GM23338 (cell line): Measurements from ENCODE around the gene TNFRSF8. TPM values are rescaled to one million over a fixed set of nuclear protein-coding genes. Genes with fewer than 3 reads are reported as not detected.
A peak's percentile ranks its signal among the peaks of the same experiment; 100 is the strongest.

Experiments used
- ATAC-seq: fragments of 200-7000 bp; cut with Tn5 transposase; 3 replicates; pipeline ENCODE4 v1.9.1; 2020
- DNase-seq: peaks from one replicate; pipeline ENCODE4 v3.0.0-alpha.2; 2015; ENCODE audit warnings: low spot score
- H2AFZ ChIP-seq: fragments of 200-600 bp; sonication (generic); 2 replicates; pipeline ENCODE4 v1.8.0; 2016; ENCODE audit warnings: antibody characterized with exemption, mild to moderate bottlenecking, moderate library complexity
- H3F3A ChIP-seq: fragments of 200-600 bp; sonication (generic); replicated peaks from 2 replicates; pipeline ENCODE4 v1.8.0; 2017; ENCODE audit warnings: antibody characterized with exemption, mixed run types, low read depth
- H3K27ac ChIP-seq: fragments of 200-600 bp; sonication (generic); 2 replicates; pipeline ENCODE4 v1.6.1; 2016; ENCODE audit warnings: low read depth
- H3K27me3 ChIP-seq: fragments of 200-600 bp; sonication (generic); 2 replicates; pipeline ENCODE4 v1.8.0; 2016; ENCODE audit warnings: mild to moderate bottlenecking, mixed run types, moderate library complexity; ENCODE audit not compliant: insufficient read depth
- H3K36me3 ChIP-seq: fragments of 200-600 bp; sonication (generic); 2 replicates; pipeline ENCODE4 v1.8.0; 2016; ENCODE audit warnings: mild to moderate bottlenecking; ENCODE audit not compliant: insufficient read depth
- H3K4me1 ChIP-seq: fragments of 200-600 bp; sonication (generic); 2 replicates; pipeline ENCODE4 v1.8.0; 2016; ENCODE audit warnings: mild to moderate bottlenecking, moderate library complexity; ENCODE audit not compliant: insufficient read depth
- H3K4me2 ChIP-seq: fragments of 200-600 bp; sonication (generic); 2 replicates; pipeline ENCODE4 v1.7.1; 2017; ENCODE audit warnings: mixed run types
- H3K4me3 ChIP-seq: fragments of 200-600 bp; sonication (generic); 2 replicates; pipeline ENCODE4 v1.6.1; 2016; ENCODE audit warnings: mixed run types
- H3K79me2 ChIP-seq: fragments of 200-600 bp; sonication (generic); replicated peaks from 2 replicates; pipeline ENCODE4 v1.8.0; 2017; ENCODE audit warnings: mild to moderate bottlenecking; ENCODE audit not compliant: insufficient read depth
- H3K9me2 ChIP-seq: fragments of 200-600 bp; sonication (generic); 2 replicates; pipeline ENCODE4 v1.8.0; 2017; ENCODE audit not compliant: insufficient read depth
- H4K20me1 ChIP-seq: fragments of 200-600 bp; sonication (generic); replicated peaks from 2 replicates; pipeline ENCODE4 v1.8.0; 2017; ENCODE audit warnings: mild to moderate bottlenecking; ENCODE audit not compliant: insufficient read depth
- H3K27ac Mint-ChIP-seq: 2 replicates; pipeline ENCODE4 v1.8.0; 2020; ENCODE audit warnings: inconsistent platforms, mild to moderate bottlenecking, moderate library complexity, mixed read lengths
- H3K27me3 Mint-ChIP-seq: 3 replicates; pipeline ENCODE4 v1.8.0; 2022; ENCODE audit warnings: low read depth, mild to moderate bottlenecking, moderate library complexity, mixed read lengths, inconsistent platforms; ENCODE audit not compliant: insufficient read depth, poor library complexity
- H3K36me3 Mint-ChIP-seq: 3 replicates; pipeline ENCODE4 v1.8.0; 2021; ENCODE audit warnings: low read depth, mild to moderate bottlenecking, inconsistent platforms, moderate library complexity, mixed read lengths
- H3K4me1 Mint-ChIP-seq: 3 replicates; pipeline ENCODE4 v1.8.0; 2020; ENCODE audit warnings: mild to moderate bottlenecking, inconsistent platforms, mixed read lengths
- H3K4me3 Mint-ChIP-seq: 3 replicates; pipeline ENCODE4 v1.8.0; 2021; ENCODE audit warnings: moderate library complexity, mild to moderate bottlenecking, inconsistent platforms, mixed read lengths
- H3K9me3 Mint-ChIP-seq: 3 replicates; pipeline ENCODE4 v1.8.0; 2020; ENCODE audit warnings: moderate library complexity, mild to moderate bottlenecking, inconsistent platforms, mixed read lengths
- CREB1 ChIP-seq: fragments of 250-450 bp; sonication (Bioruptor Pico); IDR thresholded peaks from 2 replicates; pipeline ENCODE4 v1.5.0; 2020; ENCODE audit warnings: low read depth, mild to moderate bottlenecking, moderate library complexity
- CTCF ChIP-seq, 2 experiments: fragments of 200-600 bp in 1 of 2; sonication (generic) in 1 of 2; conservative IDR thresholded peaks; 2 replicates each; pipeline versions ENCODE4 v1.5.1 to v1.6.1; 2016 to 2017; ENCODE audit warnings: antibody characterized with exemption in 2 of 2, low read depth in 2 of 2, mild to moderate bottlenecking in 2 of 2, moderate library complexity in 1 of 2
- EZH2 ChIP-seq: fragments of 200-600 bp; sonication (generic); IDR thresholded peaks from one replicate; pipeline ENCODE4 v1.8.0; 2017; ENCODE audit warnings: antibody characterized with exemption, mild to moderate bottlenecking, low read depth; ENCODE audit not compliant: unreplicated experiment
- EZH2phosphoT487 ChIP-seq: fragments of 200-600 bp; sonication (generic); IDR thresholded peaks from one replicate; pipeline ENCODE4 v1.8.1; 2018; ENCODE audit warnings: antibody characterized with exemption; ENCODE audit not compliant: unreplicated experiment
- JUNB ChIP-seq: IDR thresholded peaks from one replicate; pipeline ENCODE4 v1.6.1; 2016; ENCODE audit warnings: antibody characterized with exemption; ENCODE audit not compliant: unreplicated experiment
- NANOG ChIP-seq: IDR thresholded peaks from 2 replicates; pipeline ENCODE4 v1.6.1; 2016; ENCODE audit warnings: antibody characterized with exemption, borderline replicate concordance
- POLR2AphosphoS5 ChIP-seq: IDR thresholded peaks from 2 replicates; pipeline ENCODE4 v1.6.1; 2016; ENCODE audit warnings: antibody characterized with exemption, low read depth
- REST ChIP-seq: IDR thresholded peaks from one replicate; pipeline ENCODE4 v1.6.1; 2018; ENCODE audit warnings: antibody characterized with exemption; ENCODE audit not compliant: unreplicated experiment
- STAT1 ChIP-seq: IDR thresholded peaks from one replicate; pipeline ENCODE4 v1.6.1; 2016; ENCODE audit warnings: antibody characterized with exemption; ENCODE audit not compliant: unreplicated experiment
- ZNF114 ChIP-seq: fragments of 250-450 bp; sonication (Bioruptor Pico); IDR thresholded peaks from 2 replicates; pipeline ENCODE4 v1.5.0; 2020; ENCODE audit warnings: mild to moderate bottlenecking, moderate library complexity
- ZNF331 ChIP-seq: fragments of 250-450 bp; sonication (Bioruptor Pico); IDR thresholded peaks from 2 replicates; pipeline ENCODE4 v1.5.0; 2020; ENCODE audit warnings: low read depth, mild to moderate bottlenecking, moderate library complexity
- polyA plus RNA-seq: library from polyadenylated mRNA; unstranded; fragments of >200 nt; fragmentation: Nextera tagmentation; extraction: Ambion mirVana; gene quantifications from 2 replicates; pipeline ENCODE4 v1.2.1, GENCODE V29; 2016
- total RNA-seq: library from RNA; depleted of rRNA; stranded (reverse); fragments of >200 nt; shearing (Covaris generic); gene quantifications from 2 replicates; pipeline ENCODE4 v1.2.3, GENCODE V29; 2014
- TF ChIP-seq, protein P1 (sequence below): IDR thresholded peaks from 2 replicates; pipeline ENCODE4 v1.6.1; 2016; ENCODE audit warnings: antibody characterized with exemption
- TF ChIP-seq, protein P2 (sequence below): fragments of 250-450 bp; sonication (Bioruptor Pico); IDR thresholded peaks from 2 replicates; pipeline ENCODE4 v1.5.0; 2020; ENCODE audit warnings: mild to moderate bottlenecking, moderate library complexity

Gene TNFRSF8
- total and polyA plus RNA-seq, 2 experiments from 2014 or later: 11.7 to 28.2 TPM

DNA sequence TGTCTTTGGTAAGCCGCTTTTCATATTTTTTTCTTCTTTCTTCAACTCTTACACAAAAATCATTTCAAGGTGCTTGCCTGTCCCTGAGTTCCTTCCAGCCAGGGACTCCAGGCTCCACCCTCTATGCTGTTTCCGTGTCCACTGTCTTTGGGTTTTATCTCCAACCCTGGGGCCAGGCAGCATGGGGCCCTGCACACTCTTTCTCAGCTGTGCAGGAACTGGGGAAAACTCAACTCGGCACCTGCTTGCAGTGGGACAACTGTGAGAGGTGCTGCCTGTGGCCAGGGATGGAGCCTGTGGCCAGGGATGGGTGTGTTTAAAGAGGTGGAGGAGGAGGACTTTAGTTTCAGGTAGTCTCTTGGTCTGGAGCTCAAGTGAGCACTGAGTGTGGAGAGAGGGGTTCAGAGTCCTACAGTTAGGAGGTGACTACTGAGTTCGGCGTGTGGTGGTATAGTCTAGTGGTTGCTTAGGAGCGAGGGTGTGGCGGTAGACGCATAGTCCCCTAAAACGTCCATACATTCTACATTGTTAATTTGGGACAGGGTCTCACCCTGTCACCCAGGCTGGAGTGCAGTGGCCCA, 13.4 kb downstream of the TNFRSF8 start:
- ATAC-seq (no peak), DNase-seq (no peak)
- H3K9me3 Mint-ChIP-seq: peaks cover 9% of the 10 kb centered on the region; the same call in 2 of the 3 replicates
- Histone ChIP-seq H4K20me1 (no peaks in the 10 kb centered on the region), H3K36me3 (0 out of 2 replicates have a peak, but pooled peaks cover 4% of the 10 kb centered on the region), H3F3A (peaks cover 13% of the 10 kb centered on the region; the same call in 1 of the 2 replicates), H3K4me3 (no peak overlapping the region), H3K27me3 (no peaks in the 10 kb centered on the region), H2AFZ (no peak overlapping the region), H3K79me2 (peaks cover 41% of the 10 kb centered on the region), H3K4me2 (no peak overlapping the region), H3K4me1 (peaks cover 26% of the 10 kb centered on the region), H3K9me2 (no peaks in the 10 kb centered on the region), H3K27ac (no peak overlapping the region)
- peaks cover 18% of the 10 kb centered on the region for H3K27me3 Mint-ChIP-seq
- no peak for TF ChIP-seq EZH2
- TF ChIP-seq CREB1 (CRISPR knock-in tag): no peak
- TF ChIP-seq, protein P1, sequence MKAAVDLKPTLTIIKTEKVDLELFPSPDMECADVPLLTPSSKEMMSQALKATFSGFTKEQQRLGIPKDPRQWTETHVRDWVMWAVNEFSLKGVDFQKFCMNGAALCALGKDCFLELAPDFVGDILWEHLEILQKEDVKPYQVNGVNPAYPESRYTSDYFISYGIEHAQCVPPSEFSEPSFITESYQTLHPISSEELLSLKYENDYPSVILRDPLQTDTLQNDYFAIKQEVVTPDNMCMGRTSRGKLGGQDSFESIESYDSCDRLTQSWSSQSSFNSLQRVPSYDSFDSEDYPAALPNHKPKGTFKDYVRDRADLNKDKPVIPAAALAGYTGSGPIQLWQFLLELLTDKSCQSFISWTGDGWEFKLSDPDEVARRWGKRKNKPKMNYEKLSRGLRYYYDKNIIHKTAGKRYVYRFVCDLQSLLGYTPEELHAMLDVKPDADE: no peak
- no peak for TF ChIP-seq REST
- no peak for TF ChIP-seq ZNF331 (CRISPR knock-in tag)
- TF ChIP-seq, protein P2, sequence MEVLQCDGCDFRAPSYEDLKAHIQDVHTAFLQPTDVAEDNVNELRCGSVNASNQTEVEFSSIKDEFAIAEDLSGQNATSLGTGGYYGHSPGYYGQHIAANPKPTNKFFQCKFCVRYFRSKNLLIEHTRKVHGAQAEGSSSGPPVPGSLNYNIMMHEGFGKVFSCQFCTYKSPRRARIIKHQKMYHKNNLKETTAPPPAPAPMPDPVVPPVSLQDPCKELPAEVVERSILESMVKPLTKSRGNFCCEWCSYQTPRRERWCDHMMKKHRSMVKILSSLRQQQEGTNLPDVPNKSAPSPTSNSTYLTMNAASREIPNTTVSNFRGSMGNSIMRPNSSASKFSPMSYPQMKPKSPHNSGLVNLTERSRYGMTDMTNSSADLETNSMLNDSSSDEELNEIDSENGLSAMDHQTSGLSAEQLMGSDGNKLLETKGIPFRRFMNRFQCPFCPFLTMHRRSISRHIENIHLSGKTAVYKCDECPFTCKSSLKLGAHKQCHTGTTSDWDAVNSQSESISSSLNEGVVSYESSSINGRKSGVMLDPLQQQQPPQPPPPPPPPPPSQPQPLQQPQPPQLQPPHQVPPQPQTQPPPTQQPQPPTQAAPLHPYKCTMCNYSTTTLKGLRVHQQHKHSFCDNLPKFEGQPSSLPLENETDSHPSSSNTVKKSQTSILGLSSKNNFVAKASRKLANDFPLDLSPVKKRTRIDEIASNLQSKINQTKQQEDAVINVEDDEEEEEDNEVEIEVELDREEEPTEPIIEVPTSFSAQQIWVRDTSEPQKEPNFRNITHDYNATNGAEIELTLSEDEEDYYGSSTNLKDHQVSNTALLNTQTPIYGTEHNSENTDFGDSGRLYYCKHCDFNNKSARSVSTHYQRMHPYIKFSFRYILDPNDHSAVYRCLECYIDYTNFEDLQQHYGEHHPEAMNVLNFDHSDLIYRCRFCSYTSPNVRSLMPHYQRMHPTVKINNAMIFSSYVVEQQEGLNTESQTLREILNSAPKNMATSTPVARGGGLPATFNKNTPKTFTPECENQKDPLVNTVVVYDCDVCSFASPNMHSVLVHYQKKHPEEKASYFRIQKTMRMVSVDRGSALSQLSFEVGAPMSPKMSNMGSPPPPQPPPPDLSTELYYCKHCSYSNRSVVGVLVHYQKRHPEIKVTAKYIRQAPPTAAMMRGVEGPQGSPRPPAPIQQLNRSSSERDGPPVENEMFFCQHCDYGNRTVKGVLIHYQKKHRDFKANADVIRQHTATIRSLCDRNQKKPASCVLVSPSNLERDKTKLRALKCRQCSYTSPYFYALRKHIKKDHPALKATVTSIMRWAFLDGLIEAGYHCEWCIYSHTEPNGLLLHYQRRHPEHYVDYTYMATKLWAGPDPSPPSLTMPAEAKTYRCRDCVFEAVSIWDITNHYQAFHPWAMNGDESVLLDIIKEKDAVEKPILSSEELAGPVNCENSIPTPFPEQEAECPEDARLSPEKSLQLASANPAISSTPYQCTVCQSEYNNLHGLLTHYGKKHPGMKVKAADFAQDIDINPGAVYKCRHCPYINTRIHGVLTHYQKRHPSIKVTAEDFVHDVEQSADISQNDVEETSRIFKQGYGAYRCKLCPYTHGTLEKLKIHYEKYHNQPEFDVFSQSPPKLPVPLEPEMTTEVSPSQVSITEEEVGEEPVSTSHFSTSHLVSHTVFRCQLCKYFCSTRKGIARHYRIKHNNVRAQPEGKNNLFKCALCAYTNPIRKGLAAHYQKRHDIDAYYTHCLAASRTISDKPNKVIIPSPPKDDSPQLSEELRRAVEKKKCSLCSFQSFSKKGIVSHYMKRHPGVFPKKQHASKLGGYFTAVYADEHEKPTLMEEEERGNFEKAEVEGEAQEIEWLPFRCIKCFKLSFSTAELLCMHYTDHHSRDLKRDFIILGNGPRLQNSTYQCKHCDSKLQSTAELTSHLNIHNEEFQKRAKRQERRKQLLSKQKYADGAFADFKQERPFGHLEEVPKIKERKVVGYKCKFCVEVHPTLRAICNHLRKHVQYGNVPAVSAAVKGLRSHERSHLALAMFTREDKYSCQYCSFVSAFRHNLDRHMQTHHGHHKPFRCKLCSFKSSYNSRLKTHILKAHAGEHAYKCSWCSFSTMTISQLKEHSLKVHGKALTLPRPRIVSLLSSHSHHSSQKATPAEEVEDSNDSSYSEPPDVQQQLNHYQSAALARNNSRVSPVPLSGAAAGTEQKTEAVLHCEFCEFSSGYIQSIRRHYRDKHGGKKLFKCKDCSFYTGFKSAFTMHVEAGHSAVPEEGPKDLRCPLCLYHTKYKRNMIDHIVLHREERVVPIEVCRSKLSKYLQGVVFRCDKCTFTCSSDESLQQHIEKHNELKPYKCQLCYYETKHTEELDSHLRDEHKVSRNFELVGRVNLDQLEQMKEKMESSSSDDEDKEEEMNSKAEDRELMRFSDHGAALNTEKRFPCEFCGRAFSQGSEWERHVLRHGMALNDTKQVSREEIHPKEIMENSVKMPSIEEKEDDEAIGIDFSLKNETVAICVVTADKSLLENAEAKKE: no peak
- TF ChIP-seq JUNB: no peak
- no peak for TF ChIP-seq POLR2AphosphoS5
- no peak for TF ChIP-seq STAT1
- no peak for TF ChIP-seq ZNF114
- TF ChIP-seq CTCF (conservative IDR thresholded peaks at IDR 0.05; ENCODE audit: low read depth in 2 of 2): no peak
- no peak for TF ChIP-seq NANOG
- TF ChIP-seq EZH2phosphoT487: no peak
- no peak overlapping the region for H3K4me3 Mint-ChIP-seq
- peaks cover 32% of the 10 kb centered on the region for H3K4me1 Mint-ChIP-seq
- H3K27ac Mint-ChIP-seq: peak overlapping the region; percentile 58; the same call in 1 of the 2 replicates
- H3K36me3 Mint-ChIP-seq: peaks cover 21% of the 10 kb centered on the region; the same call in 2 of the 3 replicates
